Naive thymus-derived CD4-positive, alpha-beta T cell (primary cell): ENCODE data around the gene ACOXL. TPM values are rescaled to one million over a fixed set of nuclear protein-coding genes. Genes with fewer than 3 reads are reported as not detected.

ENCODE experiments used
- ATAC-seq: fragments of 150-1000 bp; cut with Tn5 transposase; 2 replicates; pipeline ENCODE4 v1.10.0; 2021; ENCODE audit warnings: mild to moderate bottlenecking, moderate library complexity
- CTCF ChIA-PET: fragments of 350-600 bp; sonication (Branson Sonifier 250); formaldehyde crosslinking; loops from one replicate; lab custom pipeline; 2021; ENCODE audit warnings: antibody characterized with exemption; lab: Charles Lee
- POLR2A ChIA-PET: fragments of 350-600 bp; sonication (Branson Sonifier 250); formaldehyde crosslinking; loops from one replicate; lab custom pipeline; 2021; ENCODE audit warnings: antibody characterized with exemption, inconsistent platforms; lab: Charles Lee
- DNase-seq, 9 donors: peaks; one replicate each; pipeline versions ENCODE4 v3.0.0 to v3.0.0-alpha.2; 2020 to 2022; ENCODE audit warnings: mixed read lengths in 1 of 9
- H3K27ac ChIP-seq: one replicate; pipeline ENCODE4 v1.7.0; 2013; ENCODE audit warnings: mild to moderate bottlenecking, low read depth, low read length, moderate library complexity
- H3K27me3 ChIP-seq, 2 donors: one replicate each; pipeline ENCODE4 v1.7.0; 2013; ENCODE audit warnings: low read length in 2 of 2, mild to moderate bottlenecking in 2 of 2, moderate library complexity in 2 of 2; ENCODE audit not compliant: control insufficient read depth in 2 of 2, insufficient read depth in 2 of 2
- H3K36me3 ChIP-seq, 3 experiments: 1 replicate in 2 of 3; 2 replicates in 1 of 3; pipeline ENCODE4 v1.7.0; 2013; ENCODE audit warnings: low read length in 3 of 3, mild to moderate bottlenecking in 3 of 3, moderate library complexity in 1 of 3; ENCODE audit not compliant: insufficient read depth in 3 of 3, control insufficient read depth in 2 of 3
- H3K4me1 ChIP-seq, 2 donors: one replicate each; pipeline ENCODE4 v1.7.0; 2013; ENCODE audit warnings: low read length in 2 of 2, mild to moderate bottlenecking in 2 of 2, moderate library complexity in 1 of 2; ENCODE audit not compliant: control insufficient read depth in 2 of 2, insufficient read depth in 2 of 2
- H3K4me3 ChIP-seq: 2 replicates; pipeline ENCODE4 v1.7.0; 2013; ENCODE audit warnings: mild to moderate bottlenecking, low read length
- H3K9me3 ChIP-seq, 3 experiments: 1 replicate in 2 of 3; 2 replicates in 1 of 3; pipeline ENCODE4 v1.7.0; 2013; ENCODE audit warnings: low read length in 3 of 3; ENCODE audit not compliant: control insufficient read depth in 2 of 3
- H3K27ac Mint-ChIP-seq, 9 donors: one replicate each; pipeline ENCODE4 v1.8.0; 2020 to 2022; ENCODE audit warnings: mixed read lengths in 9 of 9, mild to moderate bottlenecking in 8 of 9, moderate library complexity in 5 of 9, inconsistent platforms in 2 of 9
- H3K27me3 Mint-ChIP-seq, 5 donors: one replicate each; pipeline ENCODE4 v1.8.0; 2021 to 2022; ENCODE audit warnings: mixed read lengths in 5 of 5, mild to moderate bottlenecking in 1 of 5
- H3K36me3 Mint-ChIP-seq, 5 donors: one replicate each; pipeline ENCODE4 v1.8.0; 2020 to 2022; ENCODE audit warnings: mixed read lengths in 5 of 5, mild to moderate bottlenecking in 3 of 5, inconsistent platforms in 1 of 5
- H3K4me1 Mint-ChIP-seq, 7 donors: one replicate each; pipeline ENCODE4 v1.8.0; 2020 to 2022; ENCODE audit warnings: mixed read lengths in 7 of 7, mild to moderate bottlenecking in 3 of 7, inconsistent platforms in 1 of 7
- H3K4me3 Mint-ChIP-seq, 10 donors: one replicate each; pipeline ENCODE4 v1.8.0; 2020 to 2022; ENCODE audit warnings: mild to moderate bottlenecking in 10 of 10, mixed read lengths in 10 of 10, moderate library complexity in 6 of 10, inconsistent platforms in 2 of 10
- H3K9me3 Mint-ChIP-seq, 11 donors: one replicate each; pipeline ENCODE4 v1.8.0; 2020 to 2022; ENCODE audit warnings: mixed read lengths in 11 of 11, mild to moderate bottlenecking in 4 of 11, inconsistent platforms in 1 of 11, moderate library complexity in 1 of 11
- intact Hi-C, 2 donors: fragments of 100-400 bp; cut with micrococcal nuclease; formaldehyde crosslinking; loops; one replicate each; pipeline ENCODE4 v1.15.1; 2023
- polyA plus RNA-seq, 2 donors: library from polyadenylated mRNA; unstranded; fragments of 300-500 nt; fragmentation: Illumina TruSeq; gene quantifications; one replicate each; pipeline ENCODE4 v1.2.3, GENCODE V29; 2021
- total RNA-seq, 6 experiments: library from RNA in 5 of 6; stranded (reverse) in 5 of 6; gene quantifications; 1 replicate in 5 of 6; 2 replicates in 1 of 6; pipeline ENCODE4 v1.2.3 and lab custom pipeline; 2021 to 2026

Gene ACOXL
- total and polyA plus RNA-seq, 7 experiments from 2014 or later = 0.29 TPM; not detected in 6

DNA sequence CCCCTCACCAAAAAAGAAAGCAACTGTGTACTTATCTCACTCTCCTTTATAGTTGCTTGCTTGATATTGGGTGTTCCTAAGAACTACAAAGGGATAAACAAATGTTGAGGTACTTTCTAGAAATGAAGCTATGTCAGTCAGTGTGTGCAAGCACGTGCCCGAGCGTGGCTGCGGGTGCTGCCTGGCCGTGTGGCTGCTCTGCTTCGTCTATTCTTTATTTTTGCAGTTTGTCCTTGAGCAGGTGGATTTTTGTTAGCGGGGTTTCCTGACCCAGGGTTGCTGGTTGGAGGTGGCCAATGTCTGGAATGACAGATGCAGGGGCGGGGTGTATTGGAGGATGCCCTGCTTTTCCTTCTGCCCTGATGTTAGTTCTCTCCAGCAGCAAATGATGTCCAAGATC is 62.6 kb downstream of the ACOXL start:
- Mint-ChIP-seq H3K27me3 (peaks cover 35 to 81% (median 38%) of the 10 kb centered on the region in 5 donors), H3K4me3 (no peak overlapping the region), H3K36me3 (no peaks in the 10 kb centered on the region), H3K4me1 (no peaks in the 10 kb centered on the region), H3K27ac (no peak overlapping the region), H3K9me3 (no peaks in the 10 kb centered on the region)
- ChIA-PET CTCF (no interaction called here), POLR2A (no interaction called here)
- Histone ChIP-seq H3K4me1 (no peaks in the 10 kb centered on the region), H3K27ac (no peak overlapping the region), H3K9me3 (no peaks in the 10 kb centered on the region), H3K4me3 (no peak overlapping the region), H3K27me3 (peaks cover 0 to 5% of the 10 kb centered on the region in 2 donors), H3K36me3 (no peaks in the 10 kb centered on the region)
- intact Hi-C loops = no loop called here
- DNase-seq (no peak), ATAC-seq (no peak)

GRCh38 chr2:110796716-110797301 is 64.4 kb downstream of the ACOXL start:
- H3K9me3 ChIP-seq = no peaks in the 10 kb centered on the region
- no peak for DNase-seq
- no peak for ATAC-seq
- intact Hi-C loops = no loop called here
- H3K9me3 Mint-ChIP-seq = peaks cover 0 to 2% (median 0%) of the 10 kb centered on the region in 11 donors
- no peak overlapping the region for H3K4me3 Mint-ChIP-seq
- ChIA-PET POLR2A (no interaction called here), CTCF (no interaction called here)
- no peaks in the 10 kb centered on the region for H3K36me3 ChIP-seq
- H3K4me1 Mint-ChIP-seq = no peaks in the 10 kb centered on the region
- H3K27ac ChIP-seq = no peak overlapping the region
- peaks cover 0 to 5% of the 10 kb centered on the region in 2 donors for H3K27me3 ChIP-seq
- H3K27me3 Mint-ChIP-seq = peaks cover 26 to 79% (median 41%) of the 10 kb centered on the region in 5 donors
- H3K36me3 Mint-ChIP-seq = no peaks in the 10 kb centered on the region
- H3K4me1 ChIP-seq = no peaks in the 10 kb centered on the region
- no peak overlapping the region for H3K4me3 ChIP-seq
- no peak overlapping the region for H3K27ac Mint-ChIP-seq

DNA sequence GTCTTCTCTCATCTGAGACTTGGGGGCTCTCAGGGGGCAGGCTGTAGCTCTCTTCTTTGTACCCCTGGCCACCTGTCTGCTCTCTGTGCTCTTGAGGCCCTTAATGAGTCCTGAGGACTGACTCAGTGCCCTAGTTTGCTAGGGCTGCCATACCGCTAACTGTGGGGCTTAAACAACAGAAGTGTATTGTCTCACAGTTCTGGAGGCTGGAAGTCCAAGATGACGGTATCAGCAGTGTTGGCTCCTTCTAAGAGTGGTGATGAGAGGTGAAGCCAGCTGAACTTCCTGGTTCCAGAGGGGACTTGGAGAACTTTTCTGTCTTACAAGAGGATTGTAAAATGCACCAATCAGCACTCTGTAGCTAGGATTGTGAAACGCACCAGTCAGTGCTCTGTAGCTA is 67.0 kb downstream of the ACOXL start:
- no peak overlapping the region for H3K4me3 ChIP-seq
- POLR2A ChIA-PET = no interaction called here
- no peaks in the 10 kb centered on the region for H3K9me3 ChIP-seq
- no peak overlapping the region for H3K4me3 Mint-ChIP-seq
- peaks cover 0 to 2% (median 0%) of the 10 kb centered on the region in 5 donors for H3K36me3 Mint-ChIP-seq
- peaks cover 0 to 7% (median 2%) of the 10 kb centered on the region in 11 donors for H3K9me3 Mint-ChIP-seq
- H3K27me3 Mint-ChIP-seq = peaks cover 20 to 79% (median 48%) of the 10 kb centered on the region in 5 donors
- DNase-seq (no peak), ATAC-seq (no peak)
- no peak overlapping the region for H3K27ac Mint-ChIP-seq
- intact Hi-C loops = no loop called here
- H3K27me3 ChIP-seq = peaks cover 0 to 3% of the 10 kb centered on the region in 2 donors
- CTCF ChIA-PET = no interaction called here
- H3K36me3 ChIP-seq = no peaks in the 10 kb centered on the region
- H3K27ac ChIP-seq = no peak overlapping the region
- H3K4me1 ChIP-seq = no peaks in the 10 kb centered on the region
- peaks cover 0 to 3% (median 0%) of the 10 kb centered on the region in 7 donors for H3K4me1 Mint-ChIP-seq

DNA sequence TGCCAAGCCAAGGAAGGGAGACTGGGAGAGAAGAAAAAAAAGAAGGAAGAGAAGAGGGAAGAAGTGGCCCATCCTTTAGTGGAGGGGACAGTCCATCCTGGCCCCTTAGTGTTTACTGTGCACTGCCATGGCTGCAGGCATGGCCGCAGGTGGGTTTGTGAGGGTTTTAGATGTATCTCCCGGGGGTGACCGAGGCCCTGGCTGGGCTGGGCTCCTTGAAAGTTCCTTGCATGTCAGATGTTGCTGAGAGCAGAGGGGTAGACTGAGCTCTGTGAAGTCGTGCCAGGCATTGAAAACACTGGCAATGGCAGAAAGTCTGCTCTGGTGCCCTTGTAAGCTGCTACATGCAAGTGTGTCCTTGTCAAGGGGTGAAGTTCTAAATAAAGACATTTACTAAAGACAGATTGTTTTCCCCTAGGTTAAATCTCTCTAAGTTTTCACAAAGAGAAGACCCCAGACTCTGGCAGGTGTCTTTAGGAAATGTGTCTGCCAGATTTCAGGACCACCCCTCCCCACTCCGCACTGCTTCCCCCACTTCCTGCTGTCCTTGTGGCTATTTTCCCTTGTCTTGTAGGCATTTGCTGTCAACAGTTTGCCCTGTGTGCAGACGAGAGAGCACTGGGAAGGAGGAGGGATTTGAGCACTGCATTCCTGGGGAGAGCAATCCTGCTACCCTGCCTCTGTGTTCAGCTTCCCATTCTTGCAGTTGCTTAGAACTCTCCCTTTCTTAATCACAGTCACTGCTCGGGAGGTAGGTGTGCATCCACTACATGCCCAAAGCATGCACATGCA is 68.4 kb downstream of the ACOXL start:
- H3K36me3 Mint-ChIP-seq = peaks cover 0 to 7% (median 4%) of the 10 kb centered on the region in 5 donors
- H3K4me3 Mint-ChIP-seq = no peak overlapping the region
- H3K9me3 ChIP-seq = no peaks in the 10 kb centered on the region
- intact Hi-C loops = no loop called here
- no peaks in the 10 kb centered on the region for H3K36me3 ChIP-seq
- H3K27ac Mint-ChIP-seq = no peak overlapping the region
- H3K4me3 ChIP-seq = no peak overlapping the region
- ATAC-seq = no peak
- DNase-seq = no peak
- peaks cover 0 to 14% (median 0%) of the 10 kb centered on the region in 7 donors for H3K4me1 Mint-ChIP-seq
- H3K27me3 ChIP-seq = peaks cover 0 to 3% of the 10 kb centered on the region in 2 donors
- H3K4me1 ChIP-seq = no peaks in the 10 kb centered on the region
- peaks cover 0 to 15% (median 6%) of the 10 kb centered on the region in 11 donors for H3K9me3 Mint-ChIP-seq
- no peak overlapping the region for H3K27ac ChIP-seq
- POLR2A ChIA-PET = no interaction called here
- CTCF ChIA-PET = interaction anchor here (0.5 kb wide), 1 partner anchor 400 kb away, joined by 3 read pairs; no protein-coding TSS in a partner anchor
- peaks cover 20 to 77% (median 43%) of the 10 kb centered on the region in 5 donors for H3K27me3 Mint-ChIP-seq

GRCh38 chr2:110802208-110802932 is 70.0 kb downstream of the ACOXL start:
- intact Hi-C loops = no loop called here
- Mint-ChIP-seq H3K9me3 (peaks cover 0 to 15% (median 6%) of the 10 kb centered on the region in 11 donors), H3K4me3 (no peak overlapping the region), H3K27me3 (peaks cover 20 to 63% (median 35%) of the 10 kb centered on the region in 5 donors), H3K27ac (no peak overlapping the region), H3K36me3 (peaks cover 0 to 7% (median 4%) of the 10 kb centered on the region in 5 donors), H3K4me1 (peaks cover 0 to 14% (median 0%) of the 10 kb centered on the region in 7 donors)
- CTCF ChIA-PET = no interaction called here
- Histone ChIP-seq H3K27ac (no peak overlapping the region), H3K9me3 (no peaks in the 10 kb centered on the region), H3K36me3 (no peaks in the 10 kb centered on the region), H3K27me3 (peaks cover 0 to 3% of the 10 kb centered on the region in 2 donors), H3K4me3 (no peak overlapping the region), H3K4me1 (no peaks in the 10 kb centered on the region)
- no peak for ATAC-seq
- POLR2A ChIA-PET = no interaction called here
- DNase-seq = no peak

DNA sequence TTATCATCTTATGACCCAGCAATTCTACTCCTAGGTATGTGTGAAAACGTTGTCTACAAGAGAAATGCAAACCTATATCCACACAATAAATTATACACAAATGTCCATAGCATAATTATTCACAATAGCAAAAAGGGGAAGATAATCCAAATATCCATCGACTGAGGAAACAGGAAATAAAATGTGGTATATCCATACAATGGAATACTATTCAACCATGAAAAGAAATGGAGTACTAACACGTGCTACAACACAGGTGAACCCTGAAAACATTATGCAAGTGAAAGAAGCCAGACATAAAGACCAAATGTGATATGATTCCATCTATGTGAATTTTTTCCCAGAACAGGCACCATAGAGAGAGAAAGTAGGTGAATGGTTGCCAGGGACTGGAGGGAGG is 72.1 kb downstream of the ACOXL start:
- Mint-ChIP-seq H3K27ac (no peak overlapping the region), H3K4me1 (peaks cover 0 to 14% (median 0%) of the 10 kb centered on the region in 7 donors), H3K4me3 (no peak overlapping the region), H3K9me3 (peaks cover 0 to 15% (median 6%) of the 10 kb centered on the region in 11 donors), H3K27me3 (peaks cover 24 to 60% (median 39%) of the 10 kb centered on the region in 5 donors), H3K36me3 (peaks cover 0 to 7% (median 4%) of the 10 kb centered on the region in 5 donors)
- Histone ChIP-seq H3K27me3 (peaks cover 0 to 3% of the 10 kb centered on the region in 2 donors), H3K27ac (no peak overlapping the region), H3K4me1 (no peaks in the 10 kb centered on the region), H3K36me3 (no peaks in the 10 kb centered on the region), H3K4me3 (no peak overlapping the region), H3K9me3 (no peaks in the 10 kb centered on the region)
- CTCF ChIA-PET = no interaction called here
- POLR2A ChIA-PET = no interaction called here
- intact Hi-C loops = no loop called here
- no peak for ATAC-seq
- DNase-seq = no peak
